GM12864 (cell line): ENCODE data around the gene STEAP4.

Source experiments
- DNase-seq: peaks from one replicate; pipeline ENCODE4 v3.0.0-alpha.2; 2011; ENCODE audit warnings: low read depth
- H3K4me3 ChIP-seq: 2 replicates; pipeline ENCODE4 v1.5.1; 2011; ENCODE audit warnings: mild to moderate bottlenecking, low read depth, low read length, control low read depth
- CTCF ChIP-seq: IDR thresholded peaks from 2 replicates; pipeline ENCODE4 v1.5.1; 2011; ENCODE audit warnings: low read depth, mild to moderate bottlenecking, moderate library complexity, low read length, control low read depth, inconsistent platforms; ENCODE audit errors: missing control alignments

The STEAP4 gene

GRCh38 chr7:88306590-88307048, at the start of gene STEAP4:
STEAP4 (minus strand) TSS chr7:88306894; CDS start chr7:88284269, 22,625 bp downstream.
- TF ChIP-seq CTCF, result no peak
- no peak for DNase-seq
- H3K4me3 ChIP-seq, result no peak within 1 kb of the TSS

- H3K4me3 ChIP-seq, result no peak overlapping the region
- no peak for TF ChIP-seq CTCF
- no peak for DNase-seq
These were observed 48.3 kb upstream of the STEAP4 start for GRCh38 chr7:88355011-88355410.

- no peak for TF ChIP-seq CTCF
- no peak for DNase-seq
- no peak overlapping the region for H3K4me3 ChIP-seq
These were observed 43.4 kb upstream of the STEAP4 start for GRCh38 chr7:88350118-88350517.

- no peak for DNase-seq
- no peak overlapping the region for H3K4me3 ChIP-seq
- no peak for TF ChIP-seq CTCF
These were observed 40.8 kb upstream of the STEAP4 start for GRCh38 chr7:88347517-88347916.

- no peak for DNase-seq
- H3K4me3 ChIP-seq, result no peak overlapping the region
- TF ChIP-seq CTCF, result no peak
These were observed 40.4 kb upstream of the STEAP4 start for GRCh38 chr7:88347090-88347489.

- TF ChIP-seq CTCF, result no peak
- H3K4me3 ChIP-seq, result no peak overlapping the region
- DNase-seq, result no peak
These were observed 39.7 kb upstream of the STEAP4 start for GRCh38 chr7:88346357-88346756.
